GM23248 (cell line): ENCODE measurements around the gene SPEF2. TPM values are rescaled to one million over a fixed set of nuclear protein-coding genes. Genes with fewer than 3 reads are reported as not detected.

ENCODE experiments used
- DNase-seq: peaks from one replicate; pipeline ENCODE4 v3.0.0-alpha.2; 2015
- H2AFZ ChIP-seq: fragments of 200-600 bp; sonication (generic); 2 replicates; pipeline ENCODE4 v1.6.1; 2016; ENCODE audit warnings: antibody characterized with exemption
- H3F3A ChIP-seq: fragments of 200-600 bp; sonication (generic); 2 replicates; pipeline ENCODE4 v1.6.1; 2016; ENCODE audit warnings: mild to moderate bottlenecking, antibody characterized with exemption, mixed run types; ENCODE audit not compliant: insufficient read depth
- H3K27ac ChIP-seq: fragments of 200-600 bp; sonication (generic); 2 replicates; pipeline ENCODE4 v1.5.1; 2016; ENCODE audit warnings: mild to moderate bottlenecking
- H3K27me3 ChIP-seq: fragments of 200-600 bp; sonication (generic); replicated peaks from 2 replicates; pipeline ENCODE4 v1.6.1; 2016; ENCODE audit warnings: mild to moderate bottlenecking; ENCODE audit not compliant: insufficient read depth
- H3K36me3 ChIP-seq: fragments of 200-600 bp; sonication (generic); 2 replicates; pipeline ENCODE4 v1.6.1; 2016; ENCODE audit warnings: low read depth, mild to moderate bottlenecking
- H3K4me1 ChIP-seq: fragments of 200-600 bp; sonication (generic); 2 replicates; pipeline ENCODE4 v1.6.1; 2016; ENCODE audit warnings: mild to moderate bottlenecking; ENCODE audit not compliant: insufficient read depth
- H3K4me2 ChIP-seq: fragments of 200-600 bp; sonication (generic); one replicate; pipeline ENCODE4 v1.6.1; 2016; ENCODE audit warnings: mild to moderate bottlenecking; ENCODE audit not compliant: unreplicated experiment
- H3K4me3 ChIP-seq: fragments of 200-600 bp; sonication (generic); 2 replicates; pipeline ENCODE4 v1.5.1; 2016; ENCODE audit warnings: mild to moderate bottlenecking
- H3K79me2 ChIP-seq: fragments of 200-600 bp; sonication (generic); 2 replicates; pipeline ENCODE4 v1.6.1; 2016; ENCODE audit warnings: mild to moderate bottlenecking; ENCODE audit not compliant: insufficient read depth
- H3K9ac ChIP-seq: fragments of 200-600 bp; sonication (generic); 2 replicates; pipeline ENCODE4 v1.6.1; 2016; ENCODE audit warnings: mild to moderate bottlenecking
- H3K9me2 ChIP-seq: fragments of 200-600 bp; sonication (generic); 2 replicates; pipeline ENCODE4 v1.6.1; 2016; ENCODE audit warnings: mixed run types, mild to moderate bottlenecking, moderate library complexity; ENCODE audit not compliant: insufficient read depth
- H3K9me3 ChIP-seq: fragments of 200-600 bp; sonication (generic); one replicate; pipeline ENCODE4 v1.6.1; 2017; ENCODE audit warnings: low read depth
- H4K20me1 ChIP-seq: fragments of 200-600 bp; sonication (generic); 2 replicates; pipeline ENCODE4 v1.6.0; 2016; ENCODE audit not compliant: insufficient read depth
- EZH2 ChIP-seq: fragments of 200-600 bp; sonication (generic); IDR thresholded peaks from 2 replicates; pipeline ENCODE4 v1.6.1; 2018; ENCODE audit warnings: antibody characterized with exemption, mild to moderate bottlenecking; ENCODE audit not compliant: insufficient read depth, poor library complexity, severe bottlenecking
- EZH2phosphoT487 ChIP-seq: fragments of 200-600 bp; sonication (generic); IDR thresholded peaks from 2 replicates; pipeline ENCODE4 v1.6.1; 2018; ENCODE audit warnings: antibody characterized with exemption, moderate library complexity, mild to moderate bottlenecking, low read depth; ENCODE audit not compliant: insufficient read depth
- WGBS, 2 experiments: methylation state at CpG; one replicate each; pipeline ENCODE4 v1.1.6; 2015 to 2017; ENCODE audit warnings: low lambda C conversion rate in 2 of 2, low coverage in 1 of 2; ENCODE audit errors: missing lambda C conversion rate in 2 of 2; 5-methylcytosine and 5-hydroxymethylcytosine counted together
- in situ Hi-C: fragments of 300-500 bp; cut with MboI; formaldehyde crosslinking; loops from 2 replicates; pipeline ENCODE4 v1.15.0; 2020
- polyA plus RNA-seq: library from polyadenylated mRNA; unstranded; fragments of >200 nt; fragmentation: Nextera tagmentation; extraction: Ambion mirVana; gene quantifications from 2 replicates; pipeline ENCODE4 v1.2.1, GENCODE V29; 2016
- total RNA-seq: library from RNA; depleted of rRNA; stranded (reverse); fragments of >200 nt; shearing (Covaris generic); gene quantifications from 2 replicates; pipeline ENCODE4 v1.2.3, GENCODE V29; 2014

SPEF2 gene
- total and polyA plus RNA-seq, 2 experiments from 2014 or later, result 5.3 to 6.7 TPM

DNA sequence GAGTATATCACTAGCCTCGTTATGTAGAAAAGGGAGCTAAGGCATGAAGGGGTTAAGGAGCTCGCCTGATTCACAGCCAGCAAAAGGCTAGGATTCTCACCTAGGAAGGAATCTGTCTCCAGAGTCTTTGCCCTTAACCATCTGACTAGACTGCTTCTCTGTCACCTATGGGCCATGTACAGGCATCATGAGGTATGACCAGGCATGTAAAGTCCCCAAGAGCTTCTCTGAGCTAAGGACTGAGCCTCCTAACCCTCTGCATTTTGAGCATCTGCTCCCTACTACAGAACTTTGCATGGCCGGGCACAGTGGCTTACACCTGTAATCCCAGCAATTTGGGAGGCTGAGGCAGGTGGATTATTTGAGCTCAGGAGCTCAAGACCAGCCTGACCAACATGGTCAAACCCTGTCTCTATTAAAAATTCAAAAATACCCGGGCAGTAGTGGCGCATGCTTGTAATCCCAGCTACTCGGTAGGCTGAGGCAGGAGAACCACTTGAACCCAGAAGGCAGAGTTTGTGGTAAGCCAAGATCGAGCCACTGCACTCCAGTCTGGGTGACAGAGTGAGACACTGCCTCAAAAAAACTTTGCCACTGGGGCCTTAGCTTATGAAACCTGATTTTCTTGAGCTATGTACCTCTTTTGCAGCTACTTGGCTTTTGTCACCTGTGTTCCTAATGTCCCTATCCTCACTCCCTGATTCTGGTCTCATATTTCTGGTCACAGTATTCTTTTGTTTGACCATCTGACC lies 205.9 kb downstream of the SPEF2 start:
- Histone ChIP-seq H3K9me3 (no peaks in the 10 kb centered on the region), H3K27me3 (no peaks in the 10 kb centered on the region), H3K79me2 (no peaks in the 10 kb centered on the region), H3F3A (no peaks in the 10 kb centered on the region), H2AFZ (no peak overlapping the region), H3K4me2 (no peak overlapping the region), H3K27ac (no peak overlapping the region), H3K4me1 (no peaks in the 10 kb centered on the region), H4K20me1 (no peaks in the 10 kb centered on the region), H3K9me2 (no peaks in the 10 kb centered on the region), H3K9ac (no peak overlapping the region), H3K36me3 (no peaks in the 10 kb centered on the region), H3K4me3 (no peak overlapping the region)
- in situ Hi-C loops, result no loop called here
- 58 to 64% methylated on average over 7 of the region's 7 CpGs for WGBS, 2 experiments
- no peak for TF ChIP-seq EZH2phosphoT487
- no peak for TF ChIP-seq EZH2
- no peak for DNase-seq

- no peak overlapping the region for H2AFZ ChIP-seq
- in situ Hi-C loops, result no loop called here
These were observed 208.4 kb downstream of the SPEF2 start for GRCh38 chr5:35826056-35826455.

GRCh38 chr5:35826554-35826953 lies 208.9 kb downstream of the SPEF2 start:
- Histone ChIP-seq H3F3A (no peaks in the 10 kb centered on the region), H3K4me3 (no peak overlapping the region), H3K9ac (no peak overlapping the region), H2AFZ (no peak overlapping the region), H3K9me2 (no peaks in the 10 kb centered on the region), H3K36me3 (no peaks in the 10 kb centered on the region), H3K27ac (no peak overlapping the region), H4K20me1 (no peaks in the 10 kb centered on the region), H3K4me1 (no peaks in the 10 kb centered on the region), H3K79me2 (no peaks in the 10 kb centered on the region), H3K4me2 (no peak overlapping the region), H3K27me3 (no peaks in the 10 kb centered on the region), H3K9me3 (no peaks in the 10 kb centered on the region)
- 59 to 74% methylated on average over 2 of the region's 2 CpGs for WGBS, 2 experiments
- no peak for DNase-seq
- TF ChIP-seq EZH2 (no peak), EZH2phosphoT487 (no peak)
- in situ Hi-C loops, result no loop called here

More at GRCh38 chr5:35826056-35826455, 208.4 kb downstream of the SPEF2 start:
- Histone ChIP-seq H3K9me3 (no peaks in the 10 kb centered on the region), H3K27me3 (no peaks in the 10 kb centered on the region), H3K9ac (no peak overlapping the region), H3K4me1 (no peaks in the 10 kb centered on the region), H4K20me1 (no peaks in the 10 kb centered on the region), H3K79me2 (no peaks in the 10 kb centered on the region), H3K4me3 (no peak overlapping the region), H3K27ac (no peak overlapping the region), H3K9me2 (no peaks in the 10 kb centered on the region), H3K36me3 (no peaks in the 10 kb centered on the region), H3K4me2 (no peak overlapping the region), H3F3A (no peaks in the 10 kb centered on the region)
- DNase-seq, result no peak
- no peak for TF ChIP-seq EZH2phosphoT487
- TF ChIP-seq EZH2, result no peak
- 79 to 84% methylated on average over 3 of the region's 3 CpGs for WGBS, 2 experiments

GRCh38 chr5:35828082-35828598 lies 210.5 kb downstream of the SPEF2 start:
- Histone ChIP-seq H3K9me2 (no peaks in the 10 kb centered on the region), H3K36me3 (no peaks in the 10 kb centered on the region), H3K4me2 (no peak overlapping the region), H3K4me1 (no peaks in the 10 kb centered on the region), H3F3A (no peaks in the 10 kb centered on the region), H2AFZ (no peak overlapping the region), H3K27me3 (no peaks in the 10 kb centered on the region), H3K79me2 (no peaks in the 10 kb centered on the region), H3K9ac (no peak overlapping the region), H4K20me1 (no peaks in the 10 kb centered on the region), H3K9me3 (no peaks in the 10 kb centered on the region), H3K27ac (no peak overlapping the region), H3K4me3 (no peak overlapping the region)
- WGBS, 2 experiments, result 97% methylated on average over 4 of the region's 4 CpGs
- in situ Hi-C loops, result no loop called here
- TF ChIP-seq EZH2phosphoT487, result no peak
- DNase-seq, result peak; percentile 1
